GM21367 (cell line): Measurements from ENCODE around the gene SPN.
"Not testable (repeated sequence)": the region's sequence is repeated elsewhere in the genome, so short reads cannot be mapped to it uniquely, and the experiment has no call there.

Source experiments
- ATAC-seq: cut with Tn5 transposase; IDR thresholded peaks from one replicate; pipeline ENCODE4 v1.9.1; 2021; ENCODE audit not compliant: unreplicated experiment

SPN gene, protein sequence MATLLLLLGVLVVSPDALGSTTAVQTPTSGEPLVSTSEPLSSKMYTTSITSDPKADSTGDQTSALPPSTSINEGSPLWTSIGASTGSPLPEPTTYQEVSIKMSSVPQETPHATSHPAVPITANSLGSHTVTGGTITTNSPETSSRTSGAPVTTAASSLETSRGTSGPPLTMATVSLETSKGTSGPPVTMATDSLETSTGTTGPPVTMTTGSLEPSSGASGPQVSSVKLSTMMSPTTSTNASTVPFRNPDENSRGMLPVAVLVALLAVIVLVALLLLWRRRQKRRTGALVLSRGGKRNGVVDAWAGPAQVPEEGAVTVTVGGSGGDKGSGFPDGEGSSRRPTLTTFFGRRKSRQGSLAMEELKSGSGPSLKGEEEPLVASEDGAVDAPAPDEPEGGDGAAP

DNA sequence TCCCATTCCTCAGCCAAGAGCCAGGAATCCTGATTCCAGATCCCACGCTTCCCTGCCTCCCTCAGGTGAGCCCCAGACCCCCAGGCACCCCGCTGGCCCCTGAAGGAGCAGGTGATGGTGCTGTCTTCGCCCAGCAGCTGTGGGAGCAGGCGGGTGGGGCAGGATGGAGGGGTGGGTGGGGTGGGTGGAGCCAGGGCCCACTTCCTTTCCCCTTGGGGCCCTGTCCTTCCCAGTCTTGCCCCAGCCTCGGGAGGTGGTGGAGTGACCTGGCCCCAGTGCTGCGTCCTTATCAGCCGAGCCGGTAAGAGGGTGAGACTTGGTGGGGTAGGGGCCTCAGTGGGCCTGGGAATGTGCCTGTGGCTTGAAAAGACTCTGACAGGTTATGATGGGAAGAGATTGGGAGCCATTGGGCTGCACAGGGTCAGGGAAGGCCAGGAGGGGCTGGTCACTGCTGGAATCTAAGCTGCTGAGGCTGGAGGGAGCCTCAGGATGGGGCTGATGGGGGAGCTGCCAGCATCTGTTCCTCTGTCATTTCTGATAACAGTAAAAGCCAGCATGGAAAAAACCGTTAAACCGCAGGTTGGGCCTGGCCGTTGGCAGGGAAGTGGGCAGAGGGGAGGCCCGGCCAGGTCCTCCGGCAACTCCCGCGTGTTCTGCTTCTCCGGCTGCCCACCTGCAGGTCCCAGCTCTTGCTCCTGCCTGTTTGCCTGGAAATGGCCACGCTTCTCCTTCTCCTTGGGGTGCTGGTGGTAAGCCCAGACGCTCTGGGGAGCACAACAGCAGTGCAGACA lies at the start of gene SPN:
TSS of gene SPN (plus strand) at position 232 of the 791 bp plus-strand sequence. CDS start at position 714, 482 bp downstream.
- no peak for ATAC-seq

DNA sequence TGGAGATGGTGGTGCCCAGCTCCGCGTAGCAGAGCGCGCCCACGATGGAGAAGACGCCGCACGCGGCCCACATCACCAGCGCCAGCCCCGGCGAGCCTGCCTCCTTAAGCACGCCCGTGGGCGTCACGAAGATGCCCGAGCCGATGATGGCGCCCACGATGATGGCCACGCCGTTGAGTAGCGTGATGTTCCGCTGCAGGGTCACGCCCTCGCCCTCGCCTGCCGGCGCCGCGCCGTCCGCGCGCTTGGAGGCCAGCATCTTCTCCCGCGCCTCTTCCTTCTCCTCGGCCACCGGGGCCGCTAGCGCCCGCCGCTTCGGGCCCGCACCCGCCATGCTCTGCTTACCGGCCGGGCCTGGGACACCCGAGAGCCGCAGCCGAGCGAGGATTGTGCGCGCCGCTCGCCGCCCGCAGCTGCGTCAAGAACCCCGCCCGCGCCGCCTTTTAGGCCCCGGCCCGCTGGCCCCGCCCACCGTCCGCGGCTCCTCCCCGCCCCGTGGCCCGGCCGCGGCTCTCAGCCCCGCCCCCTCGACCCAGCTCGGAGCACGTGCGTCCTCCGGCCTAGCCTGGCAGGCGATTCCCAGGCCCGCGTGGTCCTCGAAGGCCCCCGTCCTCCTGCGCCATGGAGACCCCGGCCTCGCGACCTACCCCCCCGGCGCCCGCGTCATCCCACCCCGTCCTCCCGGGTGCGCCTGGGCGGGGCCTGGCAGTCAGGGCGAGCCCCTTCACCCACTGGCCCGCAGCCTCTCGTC lies 49.6 kb upstream of the SPN start:
- peak; percentile 33 for ATAC-seq

- ATAC-seq: not testable (repeated sequence)
These were observed 48.2 kb upstream of the SPN start for GRCh38 chr16:29614691-29615314.

GRCh38 chr16:29616127-29616526 lies 46.9 kb upstream of the SPN start:
- ATAC-seq: not testable (repeated sequence)

GRCh38 chr16:29620591-29620990 lies 42.5 kb upstream of the SPN start:
- not testable (repeated sequence) for ATAC-seq

DNA sequence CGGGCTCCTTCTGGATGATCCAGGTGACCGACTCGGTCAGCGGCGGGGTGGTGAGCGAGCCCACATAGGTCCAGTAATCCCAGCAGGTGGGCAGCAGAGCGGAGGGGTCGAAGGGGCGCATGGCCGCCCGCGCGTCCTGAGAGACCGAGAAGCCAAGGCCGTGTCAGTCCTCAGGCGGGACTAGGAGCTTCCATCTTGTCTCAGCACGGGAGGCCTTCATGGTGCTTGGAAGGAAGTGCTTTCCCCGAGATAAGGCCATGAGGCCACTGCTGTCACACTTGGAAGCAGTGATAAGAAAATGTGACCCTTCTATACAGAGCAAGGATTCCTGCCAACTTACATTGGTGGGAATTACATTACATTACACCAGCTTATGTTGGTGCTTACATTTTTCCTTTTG lies 40.3 kb upstream of the SPN start:
- ATAC-seq: not testable (repeated sequence)

DNA sequence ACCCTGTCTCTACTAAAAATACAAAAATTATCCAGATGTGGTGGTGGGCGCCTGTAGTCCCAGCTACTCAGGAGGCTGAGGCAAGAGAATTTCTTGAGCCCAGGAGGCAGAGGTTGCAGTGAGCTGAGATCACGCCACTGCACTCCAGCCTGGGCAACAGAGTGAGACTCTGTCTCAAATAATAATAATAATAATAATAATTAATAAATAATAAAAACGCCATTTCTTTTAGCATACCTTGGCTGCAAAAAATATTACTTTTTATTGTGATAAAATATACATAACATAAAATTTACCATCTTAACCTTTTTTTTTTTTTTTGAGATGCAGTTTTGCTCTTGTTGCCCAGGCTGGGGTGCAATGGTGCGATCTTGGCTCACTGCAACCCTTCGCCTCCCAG lies 39.8 kb upstream of the SPN start:
- not testable (repeated sequence) for ATAC-seq

GRCh38 chr16:29625114-29625513 lies 37.9 kb upstream of the SPN start:
- not testable (repeated sequence) for ATAC-seq

GRCh38 chr16:29626778-29627331 lies 36.2 kb upstream of the SPN start:
- not testable (repeated sequence) for ATAC-seq

DNA sequence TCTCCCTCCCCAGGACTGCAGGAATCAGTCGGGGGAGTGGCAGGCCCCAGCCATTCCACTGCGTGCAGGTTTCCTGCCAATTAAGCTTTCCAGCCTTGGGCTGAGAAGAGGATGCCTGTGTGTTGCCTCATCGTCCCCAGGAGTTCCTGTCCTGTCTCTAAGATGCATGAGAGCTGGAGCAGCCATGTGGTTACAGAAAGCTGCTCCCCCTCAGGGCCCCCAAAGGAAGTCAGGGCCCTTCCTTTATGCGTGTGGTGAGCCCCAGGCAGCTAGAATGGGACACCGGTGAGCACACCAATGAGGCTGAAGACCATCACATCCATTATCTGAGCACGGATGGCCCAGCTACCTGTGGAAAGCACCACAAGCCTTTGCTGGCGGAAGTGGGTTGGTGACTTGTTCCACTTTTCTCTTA lies 35.4 kb upstream of the SPN start:
- not testable (repeated sequence) for ATAC-seq

- not testable (repeated sequence) for ATAC-seq
These were observed 34.3 kb upstream of the SPN start for GRCh38 chr16:29628707-29629106.

DNA sequence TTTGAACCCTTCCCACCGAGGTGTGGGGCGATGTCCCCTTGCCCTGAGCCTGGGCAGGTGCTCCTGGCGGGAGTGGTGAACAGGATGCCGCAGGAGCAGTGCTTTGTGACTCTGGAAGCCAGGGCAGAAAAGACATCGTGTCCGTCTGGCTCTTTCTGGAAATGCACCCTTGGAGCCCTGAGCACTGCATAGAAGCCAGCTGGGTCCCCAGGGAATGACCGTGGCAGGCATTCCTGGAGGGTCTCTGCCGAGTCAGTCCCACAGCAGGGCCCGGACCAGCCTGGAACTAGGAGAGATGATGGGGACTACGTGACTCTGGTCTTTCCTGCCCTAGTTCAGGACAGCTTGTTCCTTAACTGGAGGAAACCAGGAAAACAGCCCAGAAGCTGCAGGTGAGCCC lies 33.7 kb upstream of the SPN start:
- not testable (repeated sequence) for ATAC-seq

GRCh38 chr16:29631658-29632057 lies 31.4 kb upstream of the SPN start:
- ATAC-seq: not testable (repeated sequence)

DNA sequence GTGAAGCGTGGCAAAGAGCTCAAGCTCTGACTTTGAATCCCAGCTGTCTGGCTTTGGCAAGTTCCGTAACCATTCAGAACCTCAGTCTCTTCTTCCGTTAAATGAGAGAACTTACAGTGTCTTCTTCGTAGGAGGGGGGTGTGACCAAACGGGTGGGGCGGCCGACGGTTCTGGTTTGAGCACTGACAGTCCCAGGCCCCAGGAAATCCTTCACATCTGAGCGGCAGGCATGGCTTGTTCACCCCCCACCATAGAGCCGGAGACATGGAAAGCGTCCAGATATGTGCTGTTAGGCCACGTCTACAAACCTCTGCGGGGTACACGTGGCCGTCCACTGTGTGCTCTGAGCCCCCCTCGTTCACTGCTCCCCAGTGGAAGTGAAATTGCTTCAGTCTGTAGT lies 27.1 kb upstream of the SPN start:
- ATAC-seq: not testable (repeated sequence)

DNA sequence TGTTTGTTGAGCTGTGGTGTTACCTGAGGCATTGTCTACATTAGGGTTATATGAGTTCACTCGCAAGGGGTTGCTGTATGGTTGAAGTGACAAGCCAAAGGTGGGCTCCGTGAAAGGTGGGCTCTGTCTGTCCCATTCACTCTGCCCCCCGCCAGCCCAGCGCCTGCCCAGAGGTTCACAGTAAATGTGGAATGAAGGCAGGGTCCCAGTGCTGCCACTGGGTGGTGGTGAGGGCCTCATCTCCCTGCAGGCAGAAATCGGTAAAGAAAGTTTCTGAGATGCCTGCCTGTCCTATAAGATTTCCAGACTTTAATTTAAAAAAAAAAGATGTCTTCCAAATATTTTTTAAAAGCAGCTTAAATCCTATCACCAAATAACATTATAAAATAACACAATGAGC lies 26.7 kb upstream of the SPN start:
- ATAC-seq: not testable (repeated sequence)

GRCh38 chr16:29638751-29639150 lies 24.3 kb upstream of the SPN start:
- not testable (repeated sequence) for ATAC-seq

DNA sequence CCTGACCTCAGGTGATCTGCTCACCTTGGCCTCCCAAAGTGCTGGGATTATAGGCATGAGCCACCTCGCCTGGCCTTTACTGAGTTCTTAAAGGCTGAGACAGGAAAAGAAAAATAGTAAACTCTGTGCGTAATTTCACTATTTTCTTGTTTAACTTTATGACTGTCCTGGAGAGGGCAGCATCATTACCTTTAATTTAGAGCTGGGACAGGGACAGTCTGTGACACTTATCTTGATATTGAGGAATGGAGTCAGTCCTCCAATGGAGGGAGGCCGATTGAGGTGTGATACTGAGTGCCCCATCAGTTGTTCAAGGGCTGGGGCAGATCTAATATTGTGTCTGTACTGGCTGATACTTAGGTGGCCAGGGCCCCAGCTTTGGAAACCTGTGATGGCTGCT lies 21.5 kb upstream of the SPN start:
- no peak for ATAC-seq

GRCh38 chr16:29643596-29643995 lies 19.5 kb upstream of the SPN start:
- no peak for ATAC-seq

DNA sequence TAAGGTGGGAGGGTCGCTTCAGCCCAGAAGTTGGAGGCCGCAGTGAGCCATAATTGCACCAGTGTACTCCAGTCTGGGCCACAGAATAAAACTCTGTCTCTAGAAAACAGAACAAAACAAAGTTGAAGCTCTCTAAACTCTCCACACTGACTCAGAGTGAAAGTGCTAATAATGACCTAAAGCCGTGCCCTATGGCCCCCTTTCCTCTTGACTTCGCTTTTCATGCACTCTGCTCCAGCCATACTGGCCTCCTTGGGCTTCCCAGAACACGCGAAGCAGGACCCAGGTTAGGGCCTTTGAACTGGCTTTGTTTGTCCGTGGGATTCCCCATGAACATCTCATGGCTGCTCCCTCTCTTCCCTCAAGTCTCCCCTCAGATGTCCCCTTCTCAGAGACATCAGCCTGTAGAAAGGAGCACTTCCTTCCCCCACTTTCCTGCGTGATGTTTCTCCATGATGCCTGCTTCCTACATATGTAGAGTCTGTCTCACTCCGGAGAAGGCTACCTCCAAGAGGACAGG lies 18.6 kb upstream of the SPN start:
- peak; percentile 52 for ATAC-seq

DNA sequence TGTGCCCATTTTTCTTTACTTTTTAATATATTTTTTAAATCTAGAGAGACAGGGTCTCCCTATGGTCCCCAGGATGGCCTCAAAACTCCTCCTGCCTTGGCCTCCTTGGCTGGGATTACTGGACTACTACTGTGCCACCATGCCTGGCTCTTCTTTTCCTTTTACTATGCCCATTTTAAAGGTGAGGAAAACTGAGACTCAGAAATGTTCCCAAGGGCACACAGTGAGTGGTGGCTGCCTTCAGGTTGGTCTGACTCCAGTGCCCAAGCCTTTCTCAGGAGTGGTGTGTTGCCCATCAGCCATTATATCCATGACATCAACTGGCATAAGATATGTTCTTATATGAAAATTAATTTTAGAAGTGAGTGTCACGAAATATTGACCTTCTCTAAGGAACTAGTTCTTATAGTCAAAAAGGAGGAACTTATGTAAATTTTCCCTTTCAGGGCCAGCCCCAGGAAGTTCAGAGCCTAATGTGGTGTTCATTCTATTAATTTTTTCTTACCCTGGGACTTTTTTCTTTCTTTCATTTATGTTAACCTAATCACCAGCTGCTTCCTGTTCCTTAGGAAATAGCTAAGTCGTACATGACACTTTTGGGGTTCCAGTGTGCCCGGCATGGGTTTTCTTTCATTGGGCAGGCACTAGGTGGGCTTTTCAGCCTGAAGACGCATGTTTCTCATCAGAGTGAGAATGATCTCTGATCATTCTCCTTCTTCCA lies 17.9 kb upstream of the SPN start:
- ATAC-seq: no peak
